Measurements from ENCODE around the gene BLOC1S4. TPM values are rescaled to one million over a fixed set of nuclear protein-coding genes. Genes with fewer than 3 reads are reported as not detected.

BLOC1S4 gene, protein sequence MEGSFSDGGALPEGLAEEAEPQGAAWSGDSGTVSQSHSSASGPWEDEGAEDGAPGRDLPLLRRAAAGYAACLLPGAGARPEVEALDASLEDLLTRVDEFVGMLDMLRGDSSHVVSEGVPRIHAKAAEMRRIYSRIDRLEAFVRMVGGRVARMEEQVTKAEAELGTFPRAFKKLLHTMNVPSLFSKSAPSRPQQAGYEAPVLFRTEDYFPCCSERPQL
- 28.0 and 36.6 TPM in 2 replicates for total RNA-seq

DNA sequence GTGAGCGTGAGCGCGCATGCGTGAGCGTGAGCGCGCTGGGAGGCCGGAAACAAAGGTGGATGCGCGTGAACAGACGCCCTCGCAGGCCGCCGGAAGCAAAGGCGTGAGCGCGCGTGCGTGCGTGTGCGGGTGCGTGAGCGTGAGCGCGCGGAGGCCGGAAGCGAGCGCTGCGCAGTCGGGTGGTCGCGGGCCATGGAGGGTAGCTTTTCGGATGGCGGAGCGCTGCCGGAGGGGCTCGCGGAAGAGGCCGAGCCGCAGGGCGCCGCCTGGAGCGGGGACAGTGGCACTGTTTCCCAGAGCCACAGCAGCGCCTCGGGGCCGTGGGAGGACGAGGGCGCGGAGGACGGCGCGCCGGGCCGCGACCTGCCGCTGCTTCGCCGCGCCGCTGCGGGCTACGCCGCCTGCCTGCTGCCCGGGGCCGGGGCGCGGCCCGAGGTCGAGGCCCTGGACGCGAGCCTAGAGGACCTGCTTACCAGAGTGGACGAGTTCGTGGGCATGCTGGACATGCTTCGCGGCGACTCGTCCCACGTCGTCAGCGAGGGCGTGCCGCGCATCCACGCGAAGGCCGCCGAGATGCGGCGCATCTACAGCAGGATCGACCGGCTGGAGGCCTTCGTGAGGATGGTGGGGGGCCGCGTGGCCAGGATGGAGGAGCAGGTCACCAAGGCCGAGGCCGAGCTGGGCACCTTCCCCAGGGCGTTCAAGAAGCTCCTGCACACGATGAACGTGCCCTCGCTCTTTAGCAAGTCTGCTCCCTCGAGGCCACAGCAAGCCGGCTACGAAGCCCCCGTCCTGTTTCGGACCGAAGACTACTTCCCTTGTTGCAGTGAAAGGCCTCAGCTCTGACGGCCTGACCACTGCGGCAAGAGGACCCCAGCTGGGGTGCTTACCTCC lies at the start of gene BLOC1S4:
TSS of gene BLOC1S4 (plus strand) at position 157 of the 894 bp plus-strand sequence. CDS start at position 193, 36 bp downstream.

GRCh38 chr4:6693231-6694176 lies 22.5 kb upstream of the BLOC1S4 start, which contains the start of gene S100P:
Gene S100P, plus strand, starts transcription at chr4:6693878. Its CDS starts 55 bp downstream, at chr4:6693933.

GRCh38 chr4:6709230-6710114 lies 6.5 kb upstream of the BLOC1S4 start, which contains the start of gene MRFAP1L1:
Gene MRFAP1L1, minus strand, starts transcription at chr4:6709865. Its CDS starts 236 bp downstream, at chr4:6709629.

Other genes starting within 250 kb of the BLOC1S4 start
- gene PPP2R2C, start 243.6 kb upstream of the BLOC1S4 start, total RNA-seq, result not detected in 2 replicates
- gene MAN2B2, start 141.0 kb upstream of the BLOC1S4 start, total RNA-seq, result 25.8 and 27.8 TPM in 2 replicates
- gene MRFAP1, start 75.5 kb upstream of the BLOC1S4 start, total RNA-seq, result 210 and 238 TPM in 2 replicates
- gene S100P, start 22.3 kb upstream of the BLOC1S4 start, total RNA-seq, result not detected in 2 replicates
- gene MRFAP1L1, start 6.3 kb upstream of the BLOC1S4 start, total RNA-seq, result 41.3 and 45.4 TPM in 2 replicates
- gene KIAA0232, start 66.6 kb downstream of the BLOC1S4 start, total RNA-seq, result 10.7 and 15.9 TPM in 2 replicates
- gene TBC1D14, start 193.7 kb downstream of the BLOC1S4 start, total RNA-seq, result 19.4 and 30.6 TPM in 2 replicates

All from pericardium fibroblast (primary cell).